Esophagus squamous epithelium (tissue), 5 donors: ENCODE results near the gene SLC47A2. TPM values are rescaled to one million over a fixed set of nuclear protein-coding genes. Genes with fewer than 3 reads are reported as not detected.
"Not testable (repeated sequence)": the region's sequence is repeated elsewhere in the genome, so short reads cannot be mapped to it uniquely, and the experiment has no call there.

Experiments used
- DNase-seq: peaks from one replicate; lab custom pipeline; 2025; lab: John Stamatoyannopoulos, UW
- H3K27ac ChIP-seq, 4 donors: fragments of 200-600 bp; sonication (generic); one replicate each; pipeline ENCODE4 v1.5.1; 2016 to 2019; ENCODE audit warnings: mild to moderate bottlenecking in 1 of 4
- H3K27me3 ChIP-seq, 4 donors: fragments of 200-600 bp; sonication (generic); 1 replicate in 3 of 4; 2 replicates in 1 of 4; pipeline versions ENCODE4 v1.5.1 to v1.6.0; 2017 to 2021; ENCODE audit warnings: antibody characterized with exemption in 1 of 4
- H3K36me3 ChIP-seq, 3 donors: fragments of 200-600 bp; sonication (generic); one replicate each; pipeline ENCODE4 v1.5.1; 2016 to 2019
- H3K4me1 ChIP-seq, 3 donors: fragments of 200-600 bp; sonication (generic); one replicate each; pipeline ENCODE4 v1.5.1; 2017 to 2019
- H3K4me3 ChIP-seq, 4 donors: fragments of 200-600 bp; sonication (generic); 1 replicate in 3 of 4; 2 replicates in 1 of 4; pipeline ENCODE4 v1.5.1; 2016 to 2019; ENCODE audit warnings: mild to moderate bottlenecking in 2 of 4, moderate library complexity in 1 of 4
- H3K9me3 ChIP-seq, 3 donors: fragments of 200-600 bp; sonication (generic); one replicate each; pipeline ENCODE4 v1.5.1; 2016 to 2019
- CTCF ChIP-seq, 6 experiments: fragments of 450-650 bp in 4 of 6; fragments of 200-600 bp in 2 of 6; sonication (generic) in 2 of 6; IDR thresholded peaks; one replicate each; pipeline ENCODE4 v1.5.1; 2016 to 2019; ENCODE audit warnings: antibody characterized with exemption in 6 of 6, mild to moderate bottlenecking in 4 of 6, moderate library complexity in 4 of 6
- POLR2A ChIP-seq, 4 donors: fragments of 450-650 bp; IDR thresholded peaks; one replicate each; pipeline ENCODE4 v1.6.1; 2017; ENCODE audit warnings: antibody characterized with exemption in 4 of 4, mild to moderate bottlenecking in 4 of 4, moderate library complexity in 3 of 4
- WGBS, 2 donors: methylation state at CpG; one replicate each; pipeline ENCODE4 v1.1.5; 2018; 5-methylcytosine and 5-hydroxymethylcytosine counted together
- intact Hi-C: fragments of 100-400 bp; cut with DNase I; formaldehyde crosslinking; loops from one replicate; pipeline ENCODE4 v1.15.0; 2022
- total RNA-seq, 4 donors: library from RNA; depleted of rRNA; stranded (reverse); fragments of >200 nt; gene quantifications; one replicate each; pipeline ENCODE4 v1.1.0, GENCODE V29; 2016
- donor health status: DM: yes; HTN: yes; CAD: no.

Gene SLC47A2
- total RNA-seq = 1 to 10 TPM in 1 of 4 donors, under 1 TPM in 2, not detected in 1; 0.56 to 2.2 (median 0.76) TPM

- peak within 1 kb of the TSS in 3 of 4 donors; percentile 62 to 82 (median 63) for H3K27ac ChIP-seq
These were observed at the start of gene SLC47A2 for GRCh38 chr17:19716108-19717030. SLC47A2 (minus strand) TSS chr17:19716584; CDS start chr17:19716555, 29 bp downstream.

GRCh38 chr17:19766016-19766415 is 49.6 kb upstream of the SLC47A2 start:
- no peaks in the 10 kb centered on the region for H3K9me3 ChIP-seq
- 78 to 80% methylated on average over 1 to 3 of the region's 7 CpGs for WGBS, 2 donors
- H3K4me1 ChIP-seq = peaks cover 0 to 21% (median 6%) of the 10 kb centered on the region in 3 donors
- H3K27me3 ChIP-seq = no peaks in the 10 kb centered on the region
- no peak for TF ChIP-seq POLR2A (IDR thresholded peaks at IDR 0.05)
- TF ChIP-seq CTCF (IDR thresholded peaks at IDR 0.05) = no peak
- intact Hi-C loops = loop anchor here (2.0 to 10.0 kb wide), 2 partner anchors 253 to 401 kb away; partner anchors contain the start of gene B9D1
- H3K27ac ChIP-seq = no peak overlapping the region
- DNase-seq = no peak
- H3K4me3 ChIP-seq = no peak overlapping the region
- H3K36me3 ChIP-seq = no peaks in the 10 kb centered on the region

More at GRCh38 chr17:19716108-19717030, at the start of gene SLC47A2:
- Histone ChIP-seq H3K36me3 (no peaks in the 10 kb centered on the region), H3K4me1 (peaks cover 18 to 62% (median 41%) of the 10 kb centered on the region in 3 donors), H3K4me3 (no peak within 1 kb of the TSS), H3K9me3 (no peaks in the 10 kb centered on the region), H3K27me3 (no peaks in the 10 kb centered on the region)
- intact Hi-C loops = no loop called here
- no peak for DNase-seq
- 68% methylated on average over 4 of the region's 13 CpGs; no CpG with 5 or more reads in 1 of the 2 donors for WGBS, 2 donors
- TF ChIP-seq POLR2A (IDR thresholded peaks at IDR 0.05) = no peak
- TF ChIP-seq CTCF (IDR thresholded peaks at IDR 0.05) = no peak

DNA sequence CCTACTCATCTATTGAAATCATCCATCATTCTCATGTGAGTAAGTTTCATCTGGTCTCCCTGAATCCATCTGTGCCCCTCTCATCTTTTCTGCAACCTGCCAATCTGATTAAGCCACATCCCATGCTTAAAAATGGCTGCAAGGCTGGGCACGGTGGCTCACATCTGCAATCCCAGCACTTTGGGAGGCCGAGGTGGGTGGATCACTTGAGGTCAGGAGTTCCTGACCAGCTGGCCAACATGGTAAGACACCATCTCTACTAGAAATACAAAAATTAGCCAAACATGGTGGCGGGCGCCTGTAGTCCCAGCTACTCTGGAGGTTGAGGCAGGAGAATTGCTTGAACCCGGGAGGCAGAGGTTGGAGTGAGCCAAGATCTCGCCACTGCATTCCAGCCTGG is 47.6 kb upstream of the SLC47A2 start:
- WGBS, 2 donors = 86 to 98% methylated on average over 5 to 6 of the region's 6 CpGs
- not testable (repeated sequence) for H3K4me3 ChIP-seq, DNase-seq, H3K27ac ChIP-seq, H3K27me3 ChIP-seq, H3K36me3 ChIP-seq, H3K9me3 ChIP-seq
- peaks cover 0 to 21% (median 6%) of the 10 kb centered on the region in 3 donors for H3K4me1 ChIP-seq
- intact Hi-C loops = loop anchor here (10.0 kb wide), 1 partner anchor 399 kb away; the partner anchor contains the start of gene B9D1

GRCh38 chr17:19763416-19763815 is 47.0 kb upstream of the SLC47A2 start:
- H3K9me3 ChIP-seq = no peaks in the 10 kb centered on the region
- no peaks in the 10 kb centered on the region for H3K27me3 ChIP-seq
- no peaks in the 10 kb centered on the region for H3K36me3 ChIP-seq
- no peak overlapping the region for H3K27ac ChIP-seq
- no peak for DNase-seq
- no peak overlapping the region for H3K4me3 ChIP-seq
- WGBS, 2 donors = 100% methylated on average over 1 of the region's 2 CpGs; no CpG with 5 or more reads in 1 of the 2 donors
- peaks cover 0 to 21% (median 6%) of the 10 kb centered on the region in 3 donors for H3K4me1 ChIP-seq
- intact Hi-C loops = loop anchor here (10.0 kb wide), 1 partner anchor 399 kb away; the partner anchor contains the start of gene B9D1
- no peak for TF ChIP-seq POLR2A (IDR thresholded peaks at IDR 0.05)
- TF ChIP-seq CTCF (IDR thresholded peaks at IDR 0.05) = no peak

GRCh38 chr17:19762515-19762961 is 46.2 kb upstream of the SLC47A2 start:
- no peak overlapping the region for H3K27ac ChIP-seq
- H3K9me3 ChIP-seq = no peaks in the 10 kb centered on the region
- WGBS, 2 donors = 45% methylated on average over 5 to 12 of the region's 15 CpGs
- H3K4me1 ChIP-seq = peaks cover 0 to 21% (median 6%) of the 10 kb centered on the region in 3 donors
- H3K36me3 ChIP-seq = no peaks in the 10 kb centered on the region
- peak; percentile 50 to 84 (median 59) for TF ChIP-seq CTCF (IDR thresholded peaks at IDR 0.05)
- no peak for TF ChIP-seq POLR2A (IDR thresholded peaks at IDR 0.05)
- H3K27me3 ChIP-seq = no peaks in the 10 kb centered on the region
- H3K4me3 ChIP-seq = no peak overlapping the region
- DNase-seq = no peak
- intact Hi-C loops = loop anchor here (10.0 kb wide), 1 partner anchor 398 kb away; the partner anchor contains the start of gene B9D1
